GM13977 (cell line): ENCODE data around the gene MAP3K9.
"Not testable (repeated sequence)": the region's sequence is repeated elsewhere in the genome, so short reads cannot be mapped to it uniquely, and the experiment has no call there.

ENCODE experiments used
- DNase-seq: peaks from one replicate; pipeline ENCODE4 v3.0.0; 2012; ENCODE audit warnings: low spot score
- in situ Hi-C: fragments of 300-500 bp; cut with MboI; formaldehyde crosslinking; loops from one replicate; pipeline ENCODE4 v1.12.0; 2022; ENCODE audit warnings: low sequenced_read_pairs, low pct_unique_long_range_greater_than_20kb, mixed read lengths, inconsistent platforms; ENCODE audit not compliant: unreplicated experiment
- TF ChIP-seq, protein P1 (sequence below): IDR thresholded peaks from 2 replicates; pipeline ENCODE4 v1.5.1; 2012; ENCODE audit warnings: mild to moderate bottlenecking, control low read depth; ENCODE audit not compliant: insufficient read depth; ENCODE audit errors: extremely low read depth, missing control alignments

The MAP3K9 gene

DNA sequence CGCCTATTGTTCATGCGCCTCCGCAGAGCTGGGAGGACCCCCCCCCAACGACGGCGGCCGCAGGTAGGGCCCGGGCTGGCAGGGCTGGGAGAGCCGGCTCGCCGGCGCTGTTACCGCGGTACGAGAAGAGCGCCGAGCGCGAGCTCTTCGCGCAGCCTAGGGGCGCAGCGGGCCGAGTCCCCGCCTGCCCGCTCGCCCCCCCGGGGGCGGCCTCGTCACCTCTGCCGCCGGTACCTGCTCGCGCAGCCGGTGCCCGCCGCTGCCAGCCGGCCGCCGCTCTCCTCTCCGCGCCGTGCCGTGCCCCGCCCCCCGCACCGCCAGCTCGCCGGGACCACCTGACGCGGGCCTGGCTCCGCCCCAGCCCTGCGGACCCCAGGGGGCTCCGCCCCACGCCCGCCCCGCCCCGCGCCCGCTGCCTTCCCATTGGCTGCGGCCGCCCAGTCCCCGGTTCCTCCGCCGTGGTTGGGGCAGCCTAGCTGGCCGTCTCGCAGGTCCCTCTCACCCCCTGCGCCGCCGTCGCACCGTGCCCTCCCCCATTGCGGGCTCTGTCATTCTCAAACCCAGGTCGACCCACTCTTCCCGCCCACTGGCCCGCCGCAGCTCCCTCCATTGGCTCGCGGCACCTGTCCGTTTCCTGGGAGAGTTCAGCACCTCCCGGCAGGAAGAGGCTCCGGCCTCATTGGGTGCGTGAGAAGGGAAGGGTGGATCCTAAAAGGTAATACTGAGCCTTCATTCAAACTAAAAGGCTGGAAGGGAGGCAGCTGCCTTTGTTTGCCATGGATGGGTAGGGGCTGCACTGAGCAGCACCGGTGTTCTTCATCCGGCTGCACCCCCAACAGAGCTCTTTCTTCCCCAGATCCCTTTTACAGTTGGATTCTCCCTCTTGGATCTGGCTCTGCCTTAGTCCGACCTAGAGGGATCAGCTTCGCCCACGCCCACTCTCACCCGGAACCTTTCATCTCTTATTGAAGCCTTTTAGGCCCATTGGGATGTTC, at the start of gene MAP3K9:
Gene MAP3K9 (minus strand): TSS at position 289 of the 995 bp plus-strand sequence. CDS start 342 bp downstream, outside the sequence.
- in situ Hi-C loops: loop anchor here (10.0 kb wide), 1 partner anchor 95 kb away; no protein-coding TSS in a partner anchor
- TF ChIP-seq, protein P1, sequence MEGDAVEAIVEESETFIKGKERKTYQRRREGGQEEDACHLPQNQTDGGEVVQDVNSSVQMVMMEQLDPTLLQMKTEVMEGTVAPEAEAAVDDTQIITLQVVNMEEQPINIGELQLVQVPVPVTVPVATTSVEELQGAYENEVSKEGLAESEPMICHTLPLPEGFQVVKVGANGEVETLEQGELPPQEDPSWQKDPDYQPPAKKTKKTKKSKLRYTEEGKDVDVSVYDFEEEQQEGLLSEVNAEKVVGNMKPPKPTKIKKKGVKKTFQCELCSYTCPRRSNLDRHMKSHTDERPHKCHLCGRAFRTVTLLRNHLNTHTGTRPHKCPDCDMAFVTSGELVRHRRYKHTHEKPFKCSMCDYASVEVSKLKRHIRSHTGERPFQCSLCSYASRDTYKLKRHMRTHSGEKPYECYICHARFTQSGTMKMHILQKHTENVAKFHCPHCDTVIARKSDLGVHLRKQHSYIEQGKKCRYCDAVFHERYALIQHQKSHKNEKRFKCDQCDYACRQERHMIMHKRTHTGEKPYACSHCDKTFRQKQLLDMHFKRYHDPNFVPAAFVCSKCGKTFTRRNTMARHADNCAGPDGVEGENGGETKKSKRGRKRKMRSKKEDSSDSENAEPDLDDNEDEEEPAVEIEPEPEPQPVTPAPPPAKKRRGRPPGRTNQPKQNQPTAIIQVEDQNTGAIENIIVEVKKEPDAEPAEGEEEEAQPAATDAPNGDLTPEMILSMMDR: no peak
- peak; percentile 98 for DNase-seq

DNA sequence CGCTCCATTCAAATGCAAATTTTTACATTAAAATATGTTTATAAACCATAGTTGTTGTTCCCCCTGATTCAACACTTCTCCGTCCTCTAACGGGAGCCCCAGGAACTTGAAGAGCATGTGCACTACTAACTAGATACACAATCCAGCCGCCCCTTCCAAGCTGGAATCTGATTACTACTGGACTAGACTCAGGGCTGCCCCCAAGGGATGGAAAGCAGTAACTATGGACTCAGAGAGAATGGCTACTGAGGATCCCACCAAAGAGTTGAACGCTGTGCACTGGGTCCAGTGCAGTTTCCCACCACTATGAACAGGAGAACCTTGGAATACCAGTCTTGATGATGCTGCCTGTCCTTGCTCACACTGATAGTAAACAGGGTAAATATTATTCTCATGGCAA, 49.3 kb upstream of the MAP3K9 start:
- TF ChIP-seq, protein P1: no peak
- DNase-seq: no peak
- in situ Hi-C loops: no loop called here

GRCh38 chr14:70857496-70857890, 48.2 kb upstream of the MAP3K9 start:
- TF ChIP-seq, protein P1: no peak
- in situ Hi-C loops: no loop called here
- DNase-seq: no peak

- no peak for DNase-seq
- TF ChIP-seq, protein P1: no peak
- in situ Hi-C loops: no loop called here
Observed at GRCh38 chr14:70856851-70857495, 47.7 kb upstream of the MAP3K9 start.

- TF ChIP-seq, protein P1: no peak
- no peak for DNase-seq
- in situ Hi-C loops: no loop called here
Observed at GRCh38 chr14:70855486-70855885, 46.2 kb upstream of the MAP3K9 start.

DNA sequence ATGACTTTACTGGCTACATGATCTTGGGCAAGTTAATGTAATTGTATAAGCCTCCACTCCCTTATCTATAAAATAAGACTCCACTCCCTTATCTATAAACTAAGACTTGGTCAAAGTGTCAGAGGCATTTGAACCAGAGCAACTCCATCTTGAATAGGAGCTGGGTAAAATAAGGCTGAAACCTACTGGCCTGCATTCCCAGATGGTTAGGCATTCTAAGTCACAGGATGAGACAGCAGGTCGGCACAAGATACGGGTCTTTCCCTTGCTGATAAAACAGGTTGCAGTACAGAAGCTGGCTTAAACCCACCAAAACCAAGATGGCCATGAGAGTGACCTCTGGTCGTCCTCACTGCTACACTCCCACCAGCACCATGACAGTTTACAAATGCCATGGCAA, 44.3 kb upstream of the MAP3K9 start:
- DNase-seq, in situ Hi-C loops: not testable (repeated sequence)
